NCI-H748 treated with DMSO at 0.1 percent for 48 hours (cell line): ENCODE data around the gene FAM78A.

Experiments
- DNase-seq: peaks from one replicate; lab custom pipeline; 2025; lab: John Stamatoyannopoulos, UW

FAM78A gene, protein sequence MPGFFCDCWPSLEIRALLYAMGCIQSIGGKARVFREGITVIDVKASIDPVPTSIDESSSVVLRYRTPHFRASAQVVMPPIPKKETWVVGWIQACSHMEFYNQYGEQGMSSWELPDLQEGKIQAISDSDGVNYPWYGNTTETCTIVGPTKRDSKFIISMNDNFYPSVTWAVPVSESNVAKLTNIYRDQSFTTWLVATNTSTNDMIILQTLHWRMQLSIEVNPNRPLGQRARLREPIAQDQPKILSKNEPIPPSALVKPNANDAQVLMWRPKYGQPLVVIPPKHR

GRCh38 chr9:131276094-131276888 lies at the start of gene FAM78A:
TSS of gene FAM78A (minus strand) at chr9:131276510. CDS start at chr9:131276179, 331 bp downstream.
- no peak for DNase-seq

DNA sequence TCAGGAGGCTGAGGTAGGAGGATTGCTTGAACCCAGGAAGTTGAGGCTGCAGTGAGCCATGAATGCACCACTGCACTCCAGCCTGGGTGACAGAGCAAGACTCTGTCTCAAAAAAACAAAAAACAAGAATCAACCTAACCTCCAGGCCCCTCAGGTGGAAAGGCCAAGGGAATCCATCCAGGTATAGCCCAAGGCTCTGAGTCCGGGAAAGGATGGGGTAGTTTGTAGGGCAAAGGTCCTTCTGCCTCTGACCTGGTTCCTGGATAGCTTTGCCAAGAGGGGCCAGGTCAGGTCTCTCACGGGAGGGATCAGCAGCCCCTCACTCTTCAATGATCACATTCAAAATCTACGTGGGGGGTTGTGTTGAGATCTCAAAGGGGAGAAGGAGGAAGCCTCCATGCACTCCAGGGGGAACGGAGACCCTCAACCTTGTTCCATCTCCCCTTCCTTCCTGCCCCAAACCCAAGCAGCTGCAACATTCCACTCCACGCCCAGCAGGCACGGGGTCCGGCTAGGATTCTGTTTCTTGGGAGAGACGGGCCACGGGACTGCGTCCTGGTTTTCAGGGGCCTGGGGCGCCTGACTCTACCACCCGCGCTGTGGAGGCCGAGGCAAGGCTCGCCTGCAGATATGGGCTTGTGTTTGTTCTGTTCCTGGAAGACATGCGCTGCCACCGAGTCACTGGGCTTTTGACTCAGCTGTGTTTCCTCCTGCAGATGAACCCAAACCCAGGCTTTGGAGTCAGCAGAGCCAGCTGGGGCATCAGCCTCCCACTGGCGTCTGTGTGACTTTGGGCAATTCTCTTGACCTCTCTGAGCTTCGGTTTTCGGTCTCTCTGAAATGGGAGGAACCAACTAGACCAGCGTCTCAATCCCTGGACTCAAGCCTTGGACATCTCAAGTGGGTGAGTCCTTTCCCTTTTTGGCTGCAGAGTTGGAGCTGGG lies 48.7 kb upstream of the FAM78A start:
- DNase-seq = no peak

DNA sequence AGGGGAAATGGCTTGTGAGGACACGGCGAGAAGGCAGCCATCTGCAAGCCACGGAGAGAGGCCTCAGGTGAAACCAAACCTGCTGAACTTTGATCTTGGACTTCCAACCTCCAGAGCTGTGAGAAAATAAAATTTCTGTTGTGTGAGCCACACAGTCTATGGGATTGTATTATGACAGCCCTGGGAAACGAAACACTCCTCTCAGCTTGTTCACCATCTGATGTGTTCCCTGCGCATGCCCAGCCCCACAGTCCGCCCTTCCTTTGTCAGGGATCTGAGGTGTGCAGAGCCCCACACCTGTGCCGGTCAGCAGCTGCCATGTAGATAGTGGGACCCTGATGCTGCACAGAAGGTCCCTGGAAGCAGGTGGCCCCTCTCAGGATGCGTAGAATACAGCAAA lies 47.3 kb upstream of the FAM78A start:
- DNase-seq = no peak

DNA sequence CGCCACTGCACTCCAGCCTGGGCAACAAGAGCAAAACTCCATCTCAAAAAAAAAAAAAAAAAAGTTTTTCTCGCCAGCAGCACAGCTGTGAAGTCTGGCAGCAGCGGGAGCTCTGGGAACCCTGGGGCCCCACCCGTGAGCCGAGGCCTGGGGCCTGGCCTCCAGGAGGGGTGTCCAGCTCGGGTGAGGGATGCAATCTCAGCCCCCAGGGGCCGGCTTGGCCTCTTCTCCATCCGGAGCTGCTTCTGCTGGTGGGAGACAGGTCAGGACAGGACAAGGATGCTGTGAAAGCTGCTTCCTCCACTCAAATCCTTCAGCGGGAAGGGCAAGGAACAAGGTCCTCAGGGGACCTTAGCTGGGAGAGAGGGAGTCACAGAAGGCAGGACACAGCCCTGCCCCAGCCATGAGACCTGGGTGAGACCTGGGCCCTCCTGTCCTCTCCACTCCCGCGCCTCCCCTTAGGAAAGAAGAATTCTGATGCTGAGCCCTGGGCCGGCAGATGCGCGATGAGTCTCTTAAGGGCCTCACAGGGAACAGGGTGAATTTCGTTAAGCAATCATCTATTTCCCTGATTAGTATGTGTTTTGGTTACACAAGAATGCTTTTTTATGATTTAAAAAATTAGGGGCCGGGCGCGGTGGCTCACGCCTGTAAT lies 43.8 kb upstream of the FAM78A start:
- DNase-seq = no peak

GRCh38 chr9:131319486-131319885 lies 43.2 kb upstream of the FAM78A start:
- DNase-seq = no peak

DNA sequence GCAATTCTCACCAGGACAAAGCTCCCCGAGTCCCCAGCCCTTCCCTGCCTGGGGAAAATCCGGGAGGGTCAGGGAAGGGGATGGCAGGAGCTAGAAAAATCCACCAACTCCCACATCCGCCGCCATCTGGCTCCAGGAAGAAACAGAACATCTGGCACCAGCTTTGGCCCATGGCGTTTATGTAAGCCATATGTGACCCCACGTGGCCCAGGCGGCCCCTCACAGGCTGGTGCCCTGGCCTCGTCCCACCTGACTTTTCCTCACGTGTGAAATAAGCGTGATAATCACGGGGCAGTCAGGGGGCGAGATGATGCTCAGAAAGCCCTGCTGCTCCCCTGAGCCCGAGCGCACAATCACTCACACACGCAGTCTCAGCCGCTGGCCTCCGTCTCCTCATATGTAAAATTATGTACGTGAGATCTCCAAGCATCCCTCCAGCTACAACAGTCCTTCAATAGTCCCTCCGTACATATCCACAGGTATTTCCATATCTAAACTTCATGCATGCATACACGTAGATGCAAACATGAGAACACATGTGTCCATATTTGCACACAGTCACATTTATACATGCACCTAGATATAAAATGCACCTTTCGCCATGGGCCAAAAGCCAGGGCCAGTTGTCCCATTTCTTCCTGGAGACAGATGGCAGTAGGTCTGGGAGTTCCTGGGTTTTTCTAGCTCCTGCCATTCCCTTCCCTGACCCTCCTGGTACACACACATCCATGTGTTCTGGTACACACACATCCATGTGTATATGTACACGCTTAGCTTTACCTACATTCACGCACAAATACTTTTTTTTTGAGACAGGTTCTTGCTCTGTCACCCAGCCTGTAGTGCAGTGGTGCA lies 42.1 kb upstream of the FAM78A start:
- no peak for DNase-seq

- DNase-seq = no peak
Observed at GRCh38 chr9:131312822-131313770, 36.8 kb upstream of the FAM78A start.

DNA sequence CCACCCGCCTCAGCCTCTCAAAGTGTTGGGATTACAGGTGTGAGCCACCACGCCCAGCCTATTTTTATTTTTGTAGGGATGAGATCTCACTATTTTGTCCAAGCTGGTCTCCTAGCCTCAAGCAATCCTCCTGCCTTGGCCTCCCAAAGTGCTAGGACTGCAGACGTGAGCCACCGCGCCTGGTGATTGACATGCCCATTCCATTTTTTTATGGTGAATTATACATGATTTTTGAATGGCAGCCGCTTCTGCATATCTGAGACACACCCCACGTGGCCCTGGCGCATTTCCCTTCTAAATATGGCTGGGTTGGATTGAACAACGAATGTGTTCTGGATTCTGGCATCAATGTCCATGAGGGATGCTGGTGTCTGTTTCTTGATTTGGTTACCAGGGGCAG lies 35.9 kb upstream of the FAM78A start:
- DNase-seq = no peak

DNA sequence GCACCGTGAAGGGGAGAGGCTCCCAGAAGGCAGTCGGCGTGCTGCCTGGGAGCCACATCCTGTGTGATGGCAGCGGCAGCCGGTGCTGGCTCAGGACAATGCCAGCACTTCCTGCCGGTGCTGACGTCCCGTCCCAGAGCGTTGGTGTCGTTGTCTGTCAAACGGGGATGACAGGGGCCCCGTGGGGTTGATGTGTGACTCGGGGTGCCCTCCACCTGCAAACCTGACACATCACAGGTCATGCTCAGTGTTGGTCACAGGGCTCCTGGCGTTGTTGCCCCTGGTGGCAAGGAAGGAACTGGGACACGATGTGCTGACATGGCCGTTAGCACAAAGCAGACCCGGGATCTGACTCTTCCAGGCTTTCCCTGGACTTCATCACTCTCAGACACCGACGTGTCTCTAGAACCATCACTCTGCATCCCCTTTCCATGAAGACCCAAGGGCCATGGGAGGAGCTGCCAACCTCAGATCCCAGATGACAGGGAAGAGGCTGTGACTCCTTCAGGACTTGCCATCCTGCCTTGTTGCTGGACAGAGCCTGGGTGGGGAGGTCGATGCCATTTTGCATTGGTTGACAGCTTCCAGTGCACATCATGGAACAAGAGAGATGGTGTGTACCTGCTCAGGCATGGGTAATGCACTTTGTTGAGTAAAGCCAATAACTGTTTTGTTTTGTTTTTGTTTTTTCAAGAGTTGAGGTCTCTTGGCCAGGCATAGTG lies 34.7 kb upstream of the FAM78A start:
- DNase-seq = no peak

DNA sequence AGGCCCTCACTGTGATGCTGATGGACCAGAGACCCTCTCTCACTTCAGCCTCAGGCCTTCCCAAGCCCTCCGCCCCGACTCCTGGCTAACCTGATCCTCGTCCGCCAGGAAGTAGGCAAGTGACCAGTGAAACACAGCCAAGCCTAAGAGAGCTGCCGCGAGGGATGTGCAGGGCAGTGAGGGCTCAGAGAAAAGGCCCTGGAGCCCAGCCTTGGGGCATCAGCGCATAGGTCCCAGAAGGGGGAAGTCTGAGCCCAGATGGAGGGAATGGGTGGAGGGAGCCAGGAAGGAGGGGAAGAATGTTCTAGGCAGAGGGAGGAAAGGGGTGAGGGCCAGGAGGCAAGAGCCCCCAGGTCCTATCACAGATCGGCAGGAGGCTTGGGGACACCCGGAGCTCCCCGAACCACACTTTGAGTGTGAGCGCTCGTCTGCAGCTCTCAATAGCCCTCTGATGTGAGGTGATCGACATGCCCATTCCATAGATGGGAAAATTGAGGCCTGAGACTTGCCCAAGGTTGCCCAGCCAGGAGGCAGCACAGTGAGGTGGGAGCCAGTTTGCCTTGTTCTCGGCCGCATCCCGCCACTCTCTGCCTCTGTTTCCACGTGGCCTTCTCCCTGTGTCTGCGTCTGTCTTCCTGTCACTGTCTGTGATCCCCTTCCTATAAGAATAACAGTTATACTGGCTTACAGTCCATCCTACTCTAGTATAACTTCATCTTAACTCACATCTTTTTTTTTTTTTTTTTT lies 33.4 kb upstream of the FAM78A start:
- DNase-seq = no peak

DNA sequence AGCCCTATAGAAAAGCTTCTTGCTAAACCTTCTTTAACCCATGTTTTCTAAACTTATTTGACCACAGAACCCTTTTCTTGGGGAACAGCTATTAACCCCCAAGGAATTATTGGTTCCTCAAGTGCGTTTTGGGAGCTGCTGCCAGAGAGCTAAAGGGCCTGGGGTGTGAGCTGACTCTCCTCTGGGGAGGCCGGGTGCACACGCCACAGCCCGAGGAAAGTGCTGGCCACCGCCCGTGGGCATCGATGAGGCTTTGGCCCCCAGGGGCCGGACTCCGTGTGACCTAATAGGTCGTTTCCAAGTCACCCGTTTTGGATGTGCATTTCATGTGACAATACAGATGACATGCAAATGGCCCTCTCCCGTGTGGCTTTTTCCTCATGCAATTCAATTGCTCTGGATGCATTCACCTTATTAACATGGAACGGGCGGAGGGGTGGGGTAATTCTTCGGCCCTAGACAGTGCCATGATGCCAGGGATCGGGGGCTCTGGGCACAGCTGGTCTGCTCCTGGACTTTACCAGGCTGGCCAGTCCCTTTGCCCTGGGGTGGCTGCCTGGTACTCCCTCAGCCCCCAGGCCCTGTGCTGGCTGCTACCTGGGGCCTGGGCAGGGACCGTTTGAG lies 32.7 kb upstream of the FAM78A start:
- no peak for DNase-seq

- DNase-seq = no peak
Observed at GRCh38 chr9:131308452-131308851, 32.1 kb upstream of the FAM78A start.

- DNase-seq = no peak
Observed at GRCh38 chr9:131307974-131308373, 31.7 kb upstream of the FAM78A start.

DNA sequence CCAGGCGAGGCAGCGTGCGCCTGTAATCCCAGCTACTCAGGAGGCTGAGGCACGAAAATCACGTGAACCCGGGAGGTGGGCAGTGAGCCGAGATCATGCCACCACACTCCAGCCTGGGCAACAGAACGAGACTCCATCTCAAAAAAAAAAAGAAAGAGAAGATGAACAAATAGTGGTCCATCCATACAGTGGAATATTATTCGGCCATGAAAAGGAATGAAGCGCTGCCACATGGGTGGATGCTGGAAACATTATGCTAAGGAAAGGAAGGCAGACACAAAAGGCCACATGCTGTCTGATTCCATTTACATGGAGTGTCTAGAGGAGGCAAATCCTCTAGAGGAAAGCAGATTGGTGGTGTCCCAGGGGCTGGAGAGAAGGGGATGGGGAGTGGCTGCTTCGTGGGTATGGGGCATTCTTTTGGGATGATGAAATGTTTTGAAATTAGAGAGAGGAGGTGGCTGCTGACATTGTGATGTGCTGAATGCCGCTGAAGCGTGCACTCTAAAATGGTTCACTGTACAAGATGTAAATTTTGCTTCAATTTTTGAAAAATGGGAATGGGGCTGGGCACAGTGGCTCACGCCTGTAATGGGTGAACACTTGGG lies 30.2 kb upstream of the FAM78A start:
- no peak for DNase-seq

DNA sequence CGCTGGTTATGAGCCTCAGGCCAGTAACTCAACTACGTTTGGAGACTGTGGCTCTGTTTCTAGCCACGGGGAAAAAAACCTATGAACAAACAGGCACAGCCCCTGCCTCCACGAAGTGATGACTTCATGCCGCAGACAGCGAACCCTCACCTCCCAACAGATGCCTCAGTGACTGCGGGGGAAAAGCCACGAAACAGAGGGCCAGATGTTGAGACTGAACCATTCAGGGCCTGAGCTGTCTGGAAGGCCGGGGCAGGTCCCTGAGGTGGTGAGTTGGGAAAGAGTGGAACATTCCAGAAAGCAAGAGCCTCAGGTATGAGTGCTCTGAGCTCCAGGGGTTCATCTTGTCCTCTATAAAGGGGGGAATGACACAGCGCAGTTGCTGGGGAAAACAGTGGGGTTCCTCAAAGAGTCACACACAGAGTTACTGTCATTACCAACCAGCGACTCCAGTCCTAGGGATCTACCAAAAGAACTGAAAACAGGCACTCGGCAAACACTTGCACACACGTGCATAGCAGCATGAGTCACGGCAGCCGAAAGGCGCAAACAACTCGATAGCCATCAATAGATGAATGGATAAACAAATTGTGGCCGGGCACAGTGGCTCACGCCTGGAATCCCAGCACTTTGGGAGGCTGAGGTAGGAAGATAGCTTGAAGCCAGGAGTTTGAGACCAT lies 28.5 kb upstream of the FAM78A start:
- no peak for DNase-seq

DNA sequence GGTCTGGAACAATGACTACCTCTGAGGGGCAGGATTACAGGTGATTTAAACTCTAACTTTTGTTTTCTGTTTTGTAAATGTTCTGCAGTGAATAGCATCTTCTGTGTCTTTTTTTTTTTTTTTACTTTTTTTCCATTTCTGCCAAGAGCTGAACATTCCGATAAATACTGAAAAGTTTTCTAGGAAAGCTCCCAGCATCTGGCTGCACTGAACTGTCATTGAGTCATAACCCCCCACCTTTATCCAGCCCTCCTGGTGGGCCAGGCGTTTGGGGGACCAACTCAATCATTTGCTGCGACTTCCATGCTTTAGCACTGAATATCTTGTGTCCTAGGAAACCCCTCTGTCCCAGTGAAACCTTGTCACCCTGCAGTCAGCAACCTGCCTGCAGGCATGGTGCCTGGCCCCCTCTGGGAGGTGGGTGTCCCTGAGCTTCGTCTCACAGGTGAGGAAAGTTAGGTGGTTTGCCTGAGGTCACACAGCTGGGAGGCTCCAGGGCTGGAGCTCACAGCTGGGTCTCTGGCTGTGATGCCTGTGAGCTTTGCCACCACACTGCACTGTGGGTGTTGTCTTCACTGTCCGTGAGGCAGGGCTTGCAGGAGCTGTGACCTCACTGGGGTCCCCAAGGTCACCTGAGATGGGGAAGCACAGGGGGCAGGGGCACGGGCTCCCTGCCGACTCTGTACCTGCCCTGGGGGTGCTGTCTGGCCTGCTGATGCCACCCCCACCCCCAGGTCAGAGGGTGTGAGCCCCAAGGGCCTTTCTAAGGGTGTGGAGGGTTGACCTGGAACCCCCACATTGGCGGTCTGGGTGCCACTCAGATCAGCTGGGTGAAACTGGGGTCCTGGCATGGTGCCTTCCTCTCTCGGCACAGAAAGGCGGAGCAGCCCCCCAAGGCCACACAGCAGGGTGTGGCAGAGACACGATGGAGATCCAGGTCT lies 27.3 kb upstream of the FAM78A start:
- no peak for DNase-seq
